SK-N-SH (cell line): Measurements from ENCODE around the gene POLDIP3. TPM values are rescaled to one million over a fixed set of nuclear protein-coding genes. Genes with fewer than 3 reads are reported as not detected.

ENCODE experiments used
- CTCF ChIA-PET: fragments of 300-600, 350-600 bp; formaldehyde crosslinking; extraction: SDS; loops from one replicate; lab custom pipeline; 2021; lab: Yijun Ruan, JAX
- POLR2A ChIA-PET: fragments of 350-600 bp; sonication (Branson Sonifier 250); formaldehyde crosslinking; extraction: SDS; loops from one replicate; lab custom pipeline; 2020; ENCODE audit warnings: antibody characterized with exemption, inconsistent platforms; lab: Yijun Ruan, JAX
- DNase-seq: peaks from one replicate; pipeline ENCODE4 v3.0.0; 2012
- H2AFZ ChIP-seq: fragments of 200-600 bp; sonication (generic); 2 replicates; pipeline ENCODE4 v1.8.1; 2016; ENCODE audit warnings: antibody characterized with exemption, mild to moderate bottlenecking, low read depth
- H3F3A ChIP-seq: fragments of 200-600 bp; sonication (generic); replicated peaks from 2 replicates; pipeline ENCODE3; 2016; ENCODE audit warnings: antibody characterized with exemption, mild to moderate bottlenecking; ENCODE audit not compliant: insufficient read depth
- H3K27ac ChIP-seq, 2 experiments: fragments of 200-500 bp in 1 of 2; fragments of 200-600 bp in 1 of 2; sonication (Bioruptor generic) in 1 of 2; sonication (generic), shearing (Covaris generic) in 1 of 2; 2 replicates each; pipeline versions ENCODE4 v1.5.1 to v1.6.1; 2014 to 2016; ENCODE audit warnings: low read depth in 2 of 2, inconsistent platforms in 1 of 2, low read length in 1 of 2, mild to moderate bottlenecking in 1 of 2, mixed read lengths in 1 of 2
- H3K27me3 ChIP-seq: fragments of 200-600 bp; sonication (generic), shearing (Covaris generic); 2 replicates; pipeline ENCODE4 v1.6.1; 2016; ENCODE audit warnings: mixed run types; ENCODE audit not compliant: insufficient read depth
- H3K36me3 ChIP-seq, 2 experiments: fragments of 200-500 bp in 1 of 2; fragments of 200-600 bp in 1 of 2; sonication (Bioruptor generic) in 1 of 2; sonication (generic) in 1 of 2; replicated peaks in 1 of 2; 2 replicates each; pipeline versions ENCODE3 to v1.5.1; 2014 to 2016; ENCODE audit warnings: low read length in 1 of 2, mild to moderate bottlenecking in 1 of 2; ENCODE audit not compliant: insufficient read depth in 2 of 2, control insufficient read depth in 1 of 2
- H3K4me1 ChIP-seq, 2 experiments: fragments of 200-500 bp in 1 of 2; fragments of 200-600 bp in 1 of 2; sonication (Bioruptor generic) in 1 of 2; sonication (generic), shearing (Covaris generic) in 1 of 2; 2 replicates each; pipeline versions ENCODE4 v1.5.1 to v1.6.1; 2014 to 2016; ENCODE audit warnings: low read depth in 1 of 2, low read length in 1 of 2, mixed run types in 1 of 2; ENCODE audit not compliant: insufficient read depth in 2 of 2, control insufficient read depth in 1 of 2
- H3K4me2 ChIP-seq: fragments of 200-600 bp; sonication (generic), shearing (Covaris generic); 2 replicates; pipeline ENCODE4 v1.6.1; 2017; ENCODE audit warnings: mixed run types
- H3K4me3 ChIP-seq, 2 experiments: fragments of 200-500 bp in 1 of 2; fragments of 200-600 bp in 1 of 2; sonication (Bioruptor generic) in 1 of 2; sonication (generic), shearing (Covaris generic) in 1 of 2; 2 replicates each; pipeline versions ENCODE4 v1.5.1 to v1.8.1; 2014 to 2016; ENCODE audit warnings: low read depth in 2 of 2, inconsistent platforms in 1 of 2, low read length in 1 of 2, mild to moderate bottlenecking in 1 of 2, mixed read lengths in 1 of 2, moderate library complexity in 1 of 2
- H3K79me2 ChIP-seq: fragments of 200-600 bp; sonication (generic); 2 replicates; pipeline ENCODE4 v1.8.1; 2017; ENCODE audit warnings: mild to moderate bottlenecking; ENCODE audit not compliant: insufficient read depth
- H3K9ac ChIP-seq: fragments of 200-600 bp; sonication (generic); 2 replicates; pipeline ENCODE4 v1.6.1; 2017; ENCODE audit warnings: mixed run types
- H3K9me2 ChIP-seq: fragments of 200-600 bp; sonication (generic); 2 replicates; pipeline ENCODE4 v1.6.1; 2017; ENCODE audit warnings: mixed run types
- H3K9me3 ChIP-seq: fragments of 200-600 bp; sonication (generic); 2 replicates; pipeline ENCODE4 v1.6.1; 2017; ENCODE audit warnings: mixed run types, mild to moderate bottlenecking, moderate library complexity
- H4K20me1 ChIP-seq: fragments of 200-600 bp; sonication (generic); 2 replicates; pipeline ENCODE4 v1.6.1; 2017; ENCODE audit warnings: mild to moderate bottlenecking, mixed run types; ENCODE audit not compliant: insufficient read depth
- CHD2 ChIP-seq: fragments of 150-350 bp; IDR thresholded peaks from 2 replicates; pipeline ENCODE4 v1.6.1; 2018; ENCODE audit warnings: low read length; ENCODE audit not compliant: partially characterized antibody
- EZH2phosphoT487 ChIP-seq: fragments of 200-600 bp; sonication (generic); IDR thresholded peaks from 2 replicates; pipeline ENCODE4 v1.6.1; 2017; ENCODE audit warnings: low read depth, mixed run types, mild to moderate bottlenecking, antibody characterized with exemption, moderate library complexity, borderline replicate concordance
- FOSL2 ChIP-seq: IDR thresholded peaks from 2 replicates; pipeline ENCODE4 v1.4.0; 2012; ENCODE audit warnings: low read depth, mild to moderate bottlenecking, moderate library complexity, borderline replicate concordance
- FOXJ3 ChIP-seq: sonication (generic); formaldehyde crosslinking; IDR thresholded peaks from 2 replicates; pipeline ENCODE4 v1.5.1; 2020; ENCODE audit warnings: mild to moderate bottlenecking, missing genetic modification reagents
- FOXM1 ChIP-seq: IDR thresholded peaks from 2 replicates; pipeline ENCODE4 v1.4.0; 2012; ENCODE audit warnings: low read depth, mild to moderate bottlenecking
- GATA2 ChIP-seq: sonication (generic); formaldehyde crosslinking; IDR thresholded peaks from 2 replicates; pipeline ENCODE4 v1.5.0; 2020; ENCODE audit warnings: mild to moderate bottlenecking, missing genetic modification reagents
- JUND ChIP-seq: IDR thresholded peaks from 2 replicates; pipeline ENCODE4 v1.4.0; 2012
- MEF2A ChIP-seq: IDR thresholded peaks from 2 replicates; pipeline ENCODE4 v1.4.0; 2012; ENCODE audit warnings: low read depth, borderline replicate concordance
- NFIC ChIP-seq: IDR thresholded peaks from 2 replicates; pipeline ENCODE4 v1.4.0; 2012; ENCODE audit warnings: borderline replicate concordance
- RAD21 ChIP-seq: IDR thresholded peaks from 2 replicates; pipeline ENCODE4 v1.6.1; 2012; ENCODE audit warnings: mild to moderate bottlenecking, low read length
- RCOR1 ChIP-seq: fragments of 150-350 bp; IDR thresholded peaks from 2 replicates; pipeline ENCODE4 v1.6.1; 2017; ENCODE audit warnings: antibody characterized with exemption, low read length
- RFX5 ChIP-seq: IDR thresholded peaks from 2 replicates; pipeline ENCODE4 v1.6.1; 2012; ENCODE audit warnings: mild to moderate bottlenecking, improper control_type of control experiment, low read length
- RXRA ChIP-seq: IDR thresholded peaks from 2 replicates; pipeline ENCODE4 v1.4.0; 2012; ENCODE audit warnings: low read depth, mild to moderate bottlenecking, borderline replicate concordance
- TAF1 ChIP-seq: IDR thresholded peaks from 2 replicates; pipeline ENCODE4 v1.6.1; 2012; ENCODE audit warnings: low read depth, mild to moderate bottlenecking, low read length, moderate library complexity, borderline replicate concordance
- WGBS: methylation state at CpG from one replicate; pipeline ENCODE4 v1.1.6; 2017; ENCODE audit warnings: low lambda C conversion rate; 5-methylcytosine and 5-hydroxymethylcytosine counted together
- polyA plus RNA-seq, 3 experiments: library from polyadenylated mRNA; depleted of rRNA; stranded (reverse); fragments of >200 nt; gene quantifications; 2 replicates each; pipeline ENCODE4 v1.2.3, GENCODE V29; 2012
- TF ChIP-seq, protein P1 (sequence below): IDR thresholded peaks from 2 replicates; pipeline ENCODE4 v1.6.1; 2012; ENCODE audit warnings: mild to moderate bottlenecking, low read depth, low read length, moderate library complexity
- TF ChIP-seq, protein P2 (sequence below): fragments of 200-600 bp; sonication (generic); IDR thresholded peaks from 2 replicates; pipeline ENCODE4 v1.6.1; 2017; ENCODE audit warnings: antibody characterized with exemption, mild to moderate bottlenecking, moderate library complexity
- TF ChIP-seq, protein P3 (sequence below): IDR thresholded peaks from 2 replicates; pipeline ENCODE4 v1.4.0; 2012; ENCODE audit warnings: low read depth
- TF ChIP-seq, protein P4 (sequence below): IDR thresholded peaks from 2 replicates; pipeline ENCODE4 v1.4.0; 2012; ENCODE audit warnings: low read depth, borderline replicate concordance
- TF ChIP-seq, protein P5 (sequence below): fragments of 150-350 bp; IDR thresholded peaks from 2 replicates; pipeline ENCODE4 v1.6.1; 2017; ENCODE audit warnings: antibody characterized with exemption, low read length, low read depth, borderline replicate concordance
- TF ChIP-seq, protein P6 (sequence below): IDR thresholded peaks from 2 replicates; pipeline ENCODE4; 2012

The POLDIP3 gene
- polyA plus RNA-seq, 1 of the 3 experiments (the other 2 are of a cell fraction) = 18.8 TPM

DNA sequence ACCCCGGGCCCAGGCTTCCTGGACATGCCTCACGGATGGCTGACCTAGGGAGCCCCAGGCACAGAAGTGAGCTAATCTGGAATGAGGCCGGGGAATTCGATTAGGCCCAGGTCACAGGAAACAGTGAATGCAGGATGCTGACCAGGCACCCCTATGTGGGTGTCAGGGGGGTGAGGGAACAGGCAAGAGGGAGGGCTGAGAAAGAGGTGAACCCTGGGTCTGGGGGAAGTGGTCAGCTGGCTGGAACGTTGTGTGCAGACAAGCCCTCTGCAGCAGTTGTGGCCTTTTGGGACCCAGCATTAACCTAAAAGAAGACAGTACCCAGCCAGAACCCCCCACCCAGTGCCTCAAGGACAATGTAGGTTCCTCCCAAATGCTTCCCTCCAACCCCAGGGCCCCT, 52.8 kb downstream of the POLDIP3 start:
- Histone ChIP-seq H3K4me3 (no peak overlapping the region), H2AFZ (no peak overlapping the region), H3K4me2 (no peak overlapping the region), H3K27ac (no peak overlapping the region), H3K36me3 (no peaks in the 10 kb centered on the region), H3K9ac (no peak overlapping the region), H3F3A (no peaks in the 10 kb centered on the region), H3K79me2 (no peaks in the 10 kb centered on the region), H3K9me3 (no peaks in the 10 kb centered on the region), H3K9me2 (no peaks in the 10 kb centered on the region), H4K20me1 (no peaks in the 10 kb centered on the region), H3K4me1 (peaks cover 0 to 13% of the 10 kb centered on the region in 2 experiments; a peak in 1 of 4 replicates), H3K27me3 (no peaks in the 10 kb centered on the region)
- TF ChIP-seq GATA2 (CRISPR knock-in tag) (no peak), FOXM1 (no peak), CHD2 (no peak), RFX5 (no peak), MEF2A (no peak), FOXJ3 (no peak), EZH2phosphoT487 (no peak), TAF1 (no peak), RCOR1 (no peak), RAD21 (no peak), JUND (no peak), NFIC (no peak), RXRA (no peak), FOSL2 (no peak)
- TF ChIP-seq, protein P1, sequence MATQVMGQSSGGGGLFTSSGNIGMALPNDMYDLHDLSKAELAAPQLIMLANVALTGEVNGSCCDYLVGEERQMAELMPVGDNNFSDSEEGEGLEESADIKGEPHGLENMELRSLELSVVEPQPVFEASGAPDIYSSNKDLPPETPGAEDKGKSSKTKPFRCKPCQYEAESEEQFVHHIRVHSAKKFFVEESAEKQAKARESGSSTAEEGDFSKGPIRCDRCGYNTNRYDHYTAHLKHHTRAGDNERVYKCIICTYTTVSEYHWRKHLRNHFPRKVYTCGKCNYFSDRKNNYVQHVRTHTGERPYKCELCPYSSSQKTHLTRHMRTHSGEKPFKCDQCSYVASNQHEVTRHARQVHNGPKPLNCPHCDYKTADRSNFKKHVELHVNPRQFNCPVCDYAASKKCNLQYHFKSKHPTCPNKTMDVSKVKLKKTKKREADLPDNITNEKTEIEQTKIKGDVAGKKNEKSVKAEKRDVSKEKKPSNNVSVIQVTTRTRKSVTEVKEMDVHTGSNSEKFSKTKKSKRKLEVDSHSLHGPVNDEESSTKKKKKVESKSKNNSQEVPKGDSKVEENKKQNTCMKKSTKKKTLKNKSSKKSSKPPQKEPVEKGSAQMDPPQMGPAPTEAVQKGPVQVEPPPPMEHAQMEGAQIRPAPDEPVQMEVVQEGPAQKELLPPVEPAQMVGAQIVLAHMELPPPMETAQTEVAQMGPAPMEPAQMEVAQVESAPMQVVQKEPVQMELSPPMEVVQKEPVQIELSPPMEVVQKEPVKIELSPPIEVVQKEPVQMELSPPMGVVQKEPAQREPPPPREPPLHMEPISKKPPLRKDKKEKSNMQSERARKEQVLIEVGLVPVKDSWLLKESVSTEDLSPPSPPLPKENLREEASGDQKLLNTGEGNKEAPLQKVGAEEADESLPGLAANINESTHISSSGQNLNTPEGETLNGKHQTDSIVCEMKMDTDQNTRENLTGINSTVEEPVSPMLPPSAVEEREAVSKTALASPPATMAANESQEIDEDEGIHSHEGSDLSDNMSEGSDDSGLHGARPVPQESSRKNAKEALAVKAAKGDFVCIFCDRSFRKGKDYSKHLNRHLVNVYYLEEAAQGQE = no peak
- TF ChIP-seq, protein P2, sequence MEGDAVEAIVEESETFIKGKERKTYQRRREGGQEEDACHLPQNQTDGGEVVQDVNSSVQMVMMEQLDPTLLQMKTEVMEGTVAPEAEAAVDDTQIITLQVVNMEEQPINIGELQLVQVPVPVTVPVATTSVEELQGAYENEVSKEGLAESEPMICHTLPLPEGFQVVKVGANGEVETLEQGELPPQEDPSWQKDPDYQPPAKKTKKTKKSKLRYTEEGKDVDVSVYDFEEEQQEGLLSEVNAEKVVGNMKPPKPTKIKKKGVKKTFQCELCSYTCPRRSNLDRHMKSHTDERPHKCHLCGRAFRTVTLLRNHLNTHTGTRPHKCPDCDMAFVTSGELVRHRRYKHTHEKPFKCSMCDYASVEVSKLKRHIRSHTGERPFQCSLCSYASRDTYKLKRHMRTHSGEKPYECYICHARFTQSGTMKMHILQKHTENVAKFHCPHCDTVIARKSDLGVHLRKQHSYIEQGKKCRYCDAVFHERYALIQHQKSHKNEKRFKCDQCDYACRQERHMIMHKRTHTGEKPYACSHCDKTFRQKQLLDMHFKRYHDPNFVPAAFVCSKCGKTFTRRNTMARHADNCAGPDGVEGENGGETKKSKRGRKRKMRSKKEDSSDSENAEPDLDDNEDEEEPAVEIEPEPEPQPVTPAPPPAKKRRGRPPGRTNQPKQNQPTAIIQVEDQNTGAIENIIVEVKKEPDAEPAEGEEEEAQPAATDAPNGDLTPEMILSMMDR = no peak
- TF ChIP-seq, protein P3, sequence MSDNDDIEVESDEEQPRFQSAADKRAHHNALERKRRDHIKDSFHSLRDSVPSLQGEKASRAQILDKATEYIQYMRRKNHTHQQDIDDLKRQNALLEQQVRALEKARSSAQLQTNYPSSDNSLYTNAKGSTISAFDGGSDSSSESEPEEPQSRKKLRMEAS = no peak
- TF ChIP-seq, protein P4, sequence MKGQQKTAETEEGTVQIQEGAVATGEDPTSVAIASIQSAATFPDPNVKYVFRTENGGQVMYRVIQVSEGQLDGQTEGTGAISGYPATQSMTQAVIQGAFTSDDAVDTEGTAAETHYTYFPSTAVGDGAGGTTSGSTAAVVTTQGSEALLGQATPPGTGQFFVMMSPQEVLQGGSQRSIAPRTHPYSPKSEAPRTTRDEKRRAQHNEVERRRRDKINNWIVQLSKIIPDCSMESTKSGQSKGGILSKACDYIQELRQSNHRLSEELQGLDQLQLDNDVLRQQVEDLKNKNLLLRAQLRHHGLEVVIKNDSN = no peak
- TF ChIP-seq, protein P5, sequence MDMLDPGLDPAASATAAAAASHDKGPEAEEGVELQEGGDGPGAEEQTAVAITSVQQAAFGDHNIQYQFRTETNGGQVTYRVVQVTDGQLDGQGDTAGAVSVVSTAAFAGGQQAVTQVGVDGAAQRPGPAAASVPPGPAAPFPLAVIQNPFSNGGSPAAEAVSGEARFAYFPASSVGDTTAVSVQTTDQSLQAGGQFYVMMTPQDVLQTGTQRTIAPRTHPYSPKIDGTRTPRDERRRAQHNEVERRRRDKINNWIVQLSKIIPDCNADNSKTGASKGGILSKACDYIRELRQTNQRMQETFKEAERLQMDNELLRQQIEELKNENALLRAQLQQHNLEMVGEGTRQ = no peak
- TF ChIP-seq, protein P6, sequence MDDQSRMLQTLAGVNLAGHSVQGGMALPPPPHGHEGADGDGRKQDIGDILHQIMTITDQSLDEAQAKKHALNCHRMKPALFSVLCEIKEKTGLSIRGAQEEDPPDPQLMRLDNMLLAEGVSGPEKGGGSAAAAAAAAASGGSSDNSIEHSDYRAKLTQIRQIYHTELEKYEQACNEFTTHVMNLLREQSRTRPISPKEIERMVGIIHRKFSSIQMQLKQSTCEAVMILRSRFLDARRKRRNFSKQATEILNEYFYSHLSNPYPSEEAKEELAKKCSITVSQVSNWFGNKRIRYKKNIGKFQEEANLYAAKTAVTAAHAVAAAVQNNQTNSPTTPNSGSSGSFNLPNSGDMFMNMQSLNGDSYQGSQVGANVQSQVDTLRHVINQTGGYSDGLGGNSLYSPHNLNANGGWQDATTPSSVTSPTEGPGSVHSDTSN = no peak
- ChIA-PET CTCF (interaction anchor here (1.7 kb wide), 1 partner anchor 28 kb away, joined by 6 read pairs; no protein-coding TSS in a partner anchor), POLR2A (interaction anchor here (1.6 kb wide), 1 partner anchor 52 kb away, joined by 5 read pairs; no protein-coding TSS in a partner anchor)
- peak; percentile 55 for DNase-seq
- WGBS = 63% methylated on average over 3 of the region's 5 CpGs
